Prostate gland (tissue), 2 donors: Measurements from ENCODE around the gene ARMC8. TPM values are rescaled to one million over a fixed set of nuclear protein-coding genes. Genes with fewer than 3 reads are reported as not detected.

ENCODE experiments used
- DNase-seq: peaks from one replicate; pipeline ENCODE4 v3.0.0-alpha.2; 2019; ENCODE audit warnings: low spot score
- H3K27ac ChIP-seq, 2 donors: fragments of 200-600 bp; sonication (generic); 2 replicates each; pipeline ENCODE4 v1.5.1; 2017 to 2019
- H3K27me3 ChIP-seq: fragments of 200-600 bp; sonication (generic); replicated peaks from 2 replicates; pipeline ENCODE4 v1.5.1; 2019; ENCODE audit not compliant: insufficient read depth
- H3K36me3 ChIP-seq, 2 donors: fragments of 200-600 bp; sonication (generic); 1 replicate in 1 of 2; 2 replicates in 1 of 2; pipeline versions ENCODE4 v1.5.1 to v1.8.1; 2017 to 2019
- H3K4me1 ChIP-seq: fragments of 200-600 bp; sonication (generic); replicated peaks from 2 replicates; pipeline ENCODE4 v1.5.1; 2019
- H3K4me3 ChIP-seq, 2 donors: fragments of 200-600 bp; sonication (generic); 2 replicates each; pipeline ENCODE4 v1.5.1; 2017 to 2019
- H3K9me3 ChIP-seq: fragments of 200-600 bp; sonication (generic); 2 replicates; pipeline ENCODE4 v1.5.1; 2017
- POLR2A ChIP-seq: fragments of 450-650 bp; IDR thresholded peaks from one replicate; pipeline ENCODE4 v1.6.1; 2016; ENCODE audit warnings: antibody characterized with exemption, mild to moderate bottlenecking
- POLR2AphosphoS5 ChIP-seq: sonication (generic); formaldehyde crosslinking; IDR thresholded peaks from one replicate; pipeline ENCODE4 v1.6.1; 2017; ENCODE audit warnings: antibody characterized with exemption
- whole genome bisulfite sequencing: methylation state at CpG from one replicate; pipeline ENCODE4 v1.1.5; 2018; 5-methylcytosine and 5-hydroxymethylcytosine counted together
- intact Hi-C: fragments of 100-400 bp; cut with DNase I; formaldehyde crosslinking; loops from one replicate; pipeline ENCODE4 v1.14.2; 2022
- total RNA-seq, 2 donors: library from RNA; depleted of rRNA; stranded (reverse); fragments of >200 nt; gene quantifications; one replicate each; pipeline ENCODE4 v1.1.0, GENCODE V29; 2016
- TF ChIP-seq, protein P1 (sequence below), 4 experiments: fragments of 200-600 bp in 2 of 4; fragments of 450-650 bp in 2 of 4; sonication (generic) in 2 of 4; IDR thresholded peaks; 1 replicate in 3 of 4; 2 replicates in 1 of 4; pipeline ENCODE4 v1.5.1; 2016 to 2019; ENCODE audit warnings: antibody characterized with exemption in 4 of 4, mild to moderate bottlenecking in 2 of 4, moderate library complexity in 2 of 4

Gene ARMC8
- total RNA-seq, 2 donors from 2014 or later: 34.8 to 44.0 TPM

DNA sequence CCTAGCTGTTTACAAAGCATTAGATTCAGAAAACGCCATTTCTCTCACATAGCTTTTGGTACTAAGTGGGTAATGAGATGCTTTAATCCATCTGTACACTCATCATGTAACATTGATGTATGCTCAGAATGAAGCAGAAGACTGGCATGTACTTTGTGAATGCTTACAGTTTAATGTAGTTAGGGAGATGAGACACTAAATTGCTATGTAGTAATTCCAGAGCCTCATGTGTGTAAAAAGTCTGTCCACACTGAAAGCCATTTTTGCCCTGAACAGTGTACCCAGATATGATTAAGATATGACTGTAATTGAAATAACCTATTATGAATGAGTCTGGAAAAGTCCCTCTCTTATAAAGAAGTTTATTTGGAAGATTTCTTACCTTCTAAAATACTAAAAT, 66.5 kb downstream of the ARMC8 start:
- Histone ChIP-seq H3K27ac (no peak overlapping the region), H3K4me1 (no peaks in the 10 kb centered on the region), H3K27me3 (no peaks in the 10 kb centered on the region), H3K9me3 (no peaks in the 10 kb centered on the region), H3K4me3 (no peak overlapping the region), H3K36me3 (no peaks in the 10 kb centered on the region)
- intact Hi-C loops: no loop called here
- no peak for TF ChIP-seq POLR2A
- WGBS: 89% methylated on average over 1 of the region's 1 CpG
- no peak for DNase-seq

DNA sequence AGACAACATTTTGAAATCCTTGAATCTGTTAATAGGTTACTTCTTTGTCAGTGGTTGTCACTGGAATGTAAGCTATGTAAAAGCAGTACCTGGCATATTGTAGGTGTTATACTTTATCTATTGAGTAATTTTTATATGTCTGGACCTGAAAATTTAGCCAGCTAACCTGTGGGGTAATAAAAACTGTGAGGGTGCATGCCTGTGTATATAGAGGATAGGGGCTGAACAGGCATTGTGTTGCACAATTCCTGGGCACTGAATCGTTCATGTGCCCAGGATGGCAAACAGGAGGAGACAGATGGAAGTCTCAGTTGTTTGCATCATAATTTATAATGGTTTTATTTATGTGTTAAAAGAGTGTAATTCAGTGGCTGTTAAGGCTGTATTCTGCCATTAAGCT, 67.1 kb downstream of the ARMC8 start:
- 35% methylated on average over 1 of the region's 1 CpG for WGBS
- no peak overlapping the region for H3K4me3 ChIP-seq
- no peaks in the 10 kb centered on the region for H3K4me1 ChIP-seq
- TF ChIP-seq, protein P1, sequence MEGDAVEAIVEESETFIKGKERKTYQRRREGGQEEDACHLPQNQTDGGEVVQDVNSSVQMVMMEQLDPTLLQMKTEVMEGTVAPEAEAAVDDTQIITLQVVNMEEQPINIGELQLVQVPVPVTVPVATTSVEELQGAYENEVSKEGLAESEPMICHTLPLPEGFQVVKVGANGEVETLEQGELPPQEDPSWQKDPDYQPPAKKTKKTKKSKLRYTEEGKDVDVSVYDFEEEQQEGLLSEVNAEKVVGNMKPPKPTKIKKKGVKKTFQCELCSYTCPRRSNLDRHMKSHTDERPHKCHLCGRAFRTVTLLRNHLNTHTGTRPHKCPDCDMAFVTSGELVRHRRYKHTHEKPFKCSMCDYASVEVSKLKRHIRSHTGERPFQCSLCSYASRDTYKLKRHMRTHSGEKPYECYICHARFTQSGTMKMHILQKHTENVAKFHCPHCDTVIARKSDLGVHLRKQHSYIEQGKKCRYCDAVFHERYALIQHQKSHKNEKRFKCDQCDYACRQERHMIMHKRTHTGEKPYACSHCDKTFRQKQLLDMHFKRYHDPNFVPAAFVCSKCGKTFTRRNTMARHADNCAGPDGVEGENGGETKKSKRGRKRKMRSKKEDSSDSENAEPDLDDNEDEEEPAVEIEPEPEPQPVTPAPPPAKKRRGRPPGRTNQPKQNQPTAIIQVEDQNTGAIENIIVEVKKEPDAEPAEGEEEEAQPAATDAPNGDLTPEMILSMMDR (IDR thresholded peaks at IDR 0.05): no peak
- TF ChIP-seq POLR2AphosphoS5 (peak; percentile 61), POLR2A (no peak)
- no peaks in the 10 kb centered on the region for H3K36me3 ChIP-seq
- no peaks in the 10 kb centered on the region for H3K27me3 ChIP-seq
- H3K9me3 ChIP-seq: no peaks in the 10 kb centered on the region
- peak; percentile 30 for DNase-seq
- no peak overlapping the region for H3K27ac ChIP-seq
- intact Hi-C loops: no loop called here

DNA sequence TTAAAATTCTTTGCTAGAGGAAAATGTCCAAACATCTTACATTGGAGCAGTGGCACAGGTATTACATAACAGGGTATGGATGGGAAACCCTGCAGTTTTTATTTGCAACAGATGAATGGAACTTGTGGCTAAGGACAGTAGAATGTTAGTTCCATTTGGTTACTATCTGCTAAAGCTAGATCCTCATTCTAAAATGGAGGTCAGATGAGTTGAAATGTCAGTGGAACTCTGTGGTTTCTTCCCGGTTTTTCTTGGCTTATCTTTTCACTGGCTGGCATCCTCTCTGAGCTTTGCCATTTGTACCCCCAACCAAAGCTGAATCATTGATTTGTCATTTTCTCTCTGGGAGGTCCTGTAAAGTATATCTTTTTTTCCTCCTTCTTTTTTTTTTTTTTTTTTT, 68.9 kb downstream of the ARMC8 start:
- intact Hi-C loops: no loop called here
- Histone ChIP-seq H3K36me3 (no peaks in the 10 kb centered on the region), H3K9me3 (no peaks in the 10 kb centered on the region), H3K4me1 (no peaks in the 10 kb centered on the region), H3K27me3 (no peaks in the 10 kb centered on the region), H3K27ac (no peak overlapping the region), H3K4me3 (no peak overlapping the region)
- no peak for TF ChIP-seq POLR2AphosphoS5
- TF ChIP-seq, protein P1 (IDR thresholded peaks at IDR 0.05): no peak
- DNase-seq: no peak
- 87% methylated on average over 1 of the region's 1 CpG for WGBS

DNA sequence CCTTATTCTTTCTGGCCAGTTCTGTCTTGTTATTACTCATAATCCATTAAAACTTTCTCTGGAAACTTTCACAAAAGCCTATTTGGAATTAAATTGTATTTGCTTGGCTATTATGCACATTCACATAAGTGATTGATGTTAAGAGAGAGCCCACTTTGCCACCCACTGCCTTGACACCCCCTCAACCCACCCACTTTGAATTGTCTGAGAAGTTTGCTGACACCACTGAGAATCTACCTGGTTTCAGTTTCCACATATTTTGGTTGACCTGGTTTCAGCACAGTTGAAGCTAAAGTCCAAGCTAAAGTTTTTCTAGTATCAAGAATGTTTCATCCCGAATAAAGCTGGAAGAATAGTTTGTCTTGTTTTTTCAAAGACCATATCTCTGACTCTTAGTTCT, 70.9 kb downstream of the ARMC8 start:
- 88% methylated on average over 1 of the region's 1 CpG for WGBS
- intact Hi-C loops: no loop called here
- TF ChIP-seq POLR2A (no peak), POLR2AphosphoS5 (no peak)
- TF ChIP-seq, protein P1 (IDR thresholded peaks at IDR 0.05): no peak
- DNase-seq: no peak
- Histone ChIP-seq H3K4me3 (no peak overlapping the region), H3K9me3 (no peaks in the 10 kb centered on the region), H3K4me1 (no peaks in the 10 kb centered on the region), H3K27me3 (no peaks in the 10 kb centered on the region), H3K27ac (no peak overlapping the region), H3K36me3 (no peaks in the 10 kb centered on the region)

DNA sequence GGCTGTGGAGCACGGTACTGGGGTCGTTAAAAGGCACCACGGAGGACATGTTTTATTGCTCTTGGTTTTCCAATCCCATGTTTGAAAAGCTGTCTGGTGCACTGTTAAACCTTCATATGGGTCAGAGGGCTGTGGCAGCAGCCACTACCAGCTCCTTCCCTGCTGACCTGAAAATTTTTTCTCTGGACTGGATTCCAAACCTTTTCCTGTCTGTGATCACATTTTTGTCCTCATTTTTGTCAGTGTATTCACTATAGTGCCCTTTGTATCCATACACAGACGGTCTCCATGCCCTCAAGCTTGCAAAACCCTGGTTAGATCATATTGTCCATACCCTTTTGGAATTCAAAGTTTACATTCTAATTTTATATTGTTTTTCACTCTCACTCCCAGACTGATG, 72.0 kb downstream of the ARMC8 start:
- 67% methylated on average over 4 of the region's 4 CpGs for WGBS
- no peak for DNase-seq
- no peak overlapping the region for H3K27ac ChIP-seq
- TF ChIP-seq POLR2A (no peak), POLR2AphosphoS5 (no peak)
- TF ChIP-seq, protein P1 (IDR thresholded peaks at IDR 0.05): no peak
- H3K36me3 ChIP-seq: no peaks in the 10 kb centered on the region
- no peaks in the 10 kb centered on the region for H3K9me3 ChIP-seq
- intact Hi-C loops: no loop called here
- no peak overlapping the region for H3K4me3 ChIP-seq
- H3K4me1 ChIP-seq: no peaks in the 10 kb centered on the region
- no peaks in the 10 kb centered on the region for H3K27me3 ChIP-seq
